B cell (primary cell): ENCODE measurements around the gene IPO4.

Source experiments
- CTCF ChIP-seq: fragments of 200-600 bp; IDR thresholded peaks from one replicate; pipeline ENCODE4 v1.8.0; 2022; ENCODE audit warnings: antibody characterized with exemption, mild to moderate bottlenecking
- EZH2 ChIP-seq: IDR thresholded peaks from 2 replicates; pipeline ENCODE4 v1.6.1; 2012; ENCODE audit warnings: borderline replicate concordance, low read depth, mild to moderate bottlenecking, moderate library complexity, low read length; ENCODE audit not compliant: insufficient read depth, poor library complexity, severe bottlenecking

GRCh38 chr14:24194873-24195185 is 6.2 kb upstream of the IPO4 start:
- TF ChIP-seq CTCF (no peak), EZH2 (no peak)
